GM06990 (cell line): ENCODE data around the gene TMEM253.

ENCODE experiments used
- DNase-seq: peaks from one replicate; pipeline ENCODE4 v3.0.0-alpha.2; 2011; ENCODE audit not compliant: insufficient read length; ENCODE audit errors: extremely low read depth
- H3K27me3 ChIP-seq: replicated peaks from 2 replicates; pipeline ENCODE4 v1.6.0; 2011; ENCODE audit warnings: low read length; ENCODE audit not compliant: control insufficient read depth, insufficient read depth
- H3K36me3 ChIP-seq: 2 replicates; pipeline ENCODE4 v1.5.1; 2011; ENCODE audit warnings: low read length; ENCODE audit not compliant: control insufficient read depth, insufficient read depth
- H3K4me3 ChIP-seq: replicated peaks from 2 replicates; pipeline ENCODE4 v1.5.1; 2011; ENCODE audit warnings: low read depth, mild to moderate bottlenecking, control low read depth, low read length
- CTCF ChIP-seq: IDR thresholded peaks from 2 replicates; pipeline ENCODE4 v1.5.1; 2011; ENCODE audit warnings: low read length, control low read depth, mild to moderate bottlenecking, inconsistent platforms; ENCODE audit not compliant: insufficient read depth, poor library complexity, severe bottlenecking

Gene TMEM253

GRCh38 chr14:21084998-21085853 lies 15.6 kb upstream of the TMEM253 start:
- TF ChIP-seq CTCF = no peak
- Histone ChIP-seq H3K27me3 (no peaks in the 10 kb centered on the region), H3K36me3 (no peaks in the 10 kb centered on the region), H3K4me3 (no peak overlapping the region)
- DNase-seq = no peak

GRCh38 chr14:21086908-21087293 lies 14.0 kb upstream of the TMEM253 start:
- no peaks in the 10 kb centered on the region for H3K36me3 ChIP-seq
- no peaks in the 10 kb centered on the region for H3K27me3 ChIP-seq
- DNase-seq = no peak
- no peak overlapping the region for H3K4me3 ChIP-seq
- TF ChIP-seq CTCF = no peak

- Histone ChIP-seq H3K27me3 (no peaks in the 10 kb centered on the region), H3K36me3 (no peaks in the 10 kb centered on the region), H3K4me3 (no peak overlapping the region)
- TF ChIP-seq CTCF = no peak
- no peak for DNase-seq
Observed at GRCh38 chr14:21087294-21088091, 13.4 kb upstream of the TMEM253 start.

GRCh38 chr14:21088687-21089086 lies 12.2 kb upstream of the TMEM253 start:
- Histone ChIP-seq H3K27me3 (no peaks in the 10 kb centered on the region), H3K36me3 (no peaks in the 10 kb centered on the region), H3K4me3 (no peak overlapping the region)
- TF ChIP-seq CTCF = no peak
- DNase-seq = no peak

- Histone ChIP-seq H3K27me3 (no peaks in the 10 kb centered on the region), H3K36me3 (no peaks in the 10 kb centered on the region), H3K4me3 (no peak overlapping the region)
- TF ChIP-seq CTCF = no peak
- DNase-seq = no peak
Observed at GRCh38 chr14:21089271-21089670, 11.6 kb upstream of the TMEM253 start.
